ENCODE data around the gene CEMIP.

DNA sequence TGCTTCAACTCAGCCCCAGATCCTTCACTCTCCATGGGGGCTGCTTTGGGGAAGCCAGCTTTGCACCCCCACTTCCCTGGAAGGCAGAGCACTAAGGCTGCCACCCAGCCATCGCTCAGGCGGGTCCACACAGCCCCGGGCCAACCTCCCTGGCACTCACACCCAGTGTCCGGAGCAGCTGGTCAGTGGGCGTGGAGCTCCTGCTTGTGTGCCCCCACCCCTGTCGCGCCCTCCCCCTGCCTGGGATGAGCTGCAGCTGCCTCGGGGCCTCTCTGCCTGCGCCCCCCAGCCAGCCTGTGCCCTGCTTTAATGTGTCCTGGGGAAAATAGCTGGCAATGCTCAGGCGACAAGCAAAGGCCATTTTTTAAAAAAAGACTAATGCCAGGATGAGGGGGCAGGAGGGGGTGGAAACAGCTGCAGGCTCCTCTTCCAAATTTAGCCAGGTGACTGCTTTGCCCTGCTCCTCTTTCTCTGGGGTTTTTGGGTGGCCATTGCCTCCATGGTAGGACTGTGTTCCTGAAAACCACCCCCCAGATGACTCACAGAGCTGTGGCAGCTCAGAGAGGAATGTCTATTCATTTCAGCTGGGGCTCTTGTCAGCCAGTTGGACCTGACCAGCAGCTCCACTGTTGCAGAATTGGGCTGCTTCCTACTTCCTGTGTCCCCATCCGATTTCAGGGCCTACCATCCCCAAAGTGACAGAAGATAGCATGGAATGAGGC is 65.0 kb downstream of the CEMIP start:
- TF ChIP-seq CTCF (IDR thresholded peaks at IDR 0.05; ENCODE audit: insufficient read depth, low read depth, low read length) (no peak), EZH2 (IDR thresholded peaks at IDR 0.05; ENCODE audit: insufficient read depth, low read length) (no peak)
